ENCODE data around the gene PLB1.

- TF ChIP-seq SP2 (IDR thresholded peaks at IDR 0.05; ENCODE audit: extremely low read depth, low read depth, low read length, poor library complexity, severe bottlenecking) (no peak), RHOXF2B (CRISPR knock-in tag; conservative IDR thresholded peaks at IDR 0.05) (no peak), NFYB (IDR thresholded peaks at IDR 0.05; ENCODE audit: extremely low read depth, insufficient read length) (no peak), EZH2 (IDR thresholded peaks at IDR 0.05; ENCODE audit: borderline replicate concordance, low read depth, low read length) (no peak), ZNF277 (CRISPR knock-in tag; IDR thresholded peaks at IDR 0.05; ENCODE audit: borderline replicate concordance) (no peak), KDM4B (IDR thresholded peaks at IDR 0.05; ENCODE audit: borderline replicate concordance in 2 of 2, low read depth in 1 of 2) (no peak), MYNN (IDR thresholded peaks at IDR 0.05) (no peak), MYNN (CRISPR knock-in tag; IDR thresholded peaks at IDR 0.05) (no peak), POLR2G (IDR thresholded peaks at IDR 0.05; ENCODE audit: low read depth, low read length) (no peak), FUS (optimal IDR thresholded peaks at IDR 0.05; ENCODE audit: low read depth, low read length) (no peak), POLR2A (conservative IDR thresholded peaks at IDR 0.05) (no peak), KDM2B (CRISPR knock-in tag; IDR thresholded peaks at IDR 0.05) (no peak)
- TF ChIP-seq, protein P1, sequence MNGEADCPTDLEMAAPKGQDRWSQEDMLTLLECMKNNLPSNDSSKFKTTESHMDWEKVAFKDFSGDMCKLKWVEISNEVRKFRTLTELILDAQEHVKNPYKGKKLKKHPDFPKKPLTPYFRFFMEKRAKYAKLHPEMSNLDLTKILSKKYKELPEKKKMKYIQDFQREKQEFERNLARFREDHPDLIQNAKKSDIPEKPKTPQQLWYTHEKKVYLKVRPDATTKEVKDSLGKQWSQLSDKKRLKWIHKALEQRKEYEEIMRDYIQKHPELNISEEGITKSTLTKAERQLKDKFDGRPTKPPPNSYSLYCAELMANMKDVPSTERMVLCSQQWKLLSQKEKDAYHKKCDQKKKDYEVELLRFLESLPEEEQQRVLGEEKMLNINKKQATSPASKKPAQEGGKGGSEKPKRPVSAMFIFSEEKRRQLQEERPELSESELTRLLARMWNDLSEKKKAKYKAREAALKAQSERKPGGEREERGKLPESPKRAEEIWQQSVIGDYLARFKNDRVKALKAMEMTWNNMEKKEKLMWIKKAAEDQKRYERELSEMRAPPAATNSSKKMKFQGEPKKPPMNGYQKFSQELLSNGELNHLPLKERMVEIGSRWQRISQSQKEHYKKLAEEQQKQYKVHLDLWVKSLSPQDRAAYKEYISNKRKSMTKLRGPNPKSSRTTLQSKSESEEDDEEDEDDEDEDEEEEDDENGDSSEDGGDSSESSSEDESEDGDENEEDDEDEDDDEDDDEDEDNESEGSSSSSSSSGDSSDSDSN (IDR thresholded peaks at IDR 0.05; ENCODE audit: borderline replicate concordance in 1 of 2, low read depth in 2 of 2, low read length in 2 of 2) = no peak
Measured at GRCh38 chr2:28566521-28567041, 70.7 kb downstream of the PLB1 start.

All from K562 (cell line).